Heart right ventricle (tissue), 16 donors: Measurements from ENCODE around the gene TK2. TPM values are rescaled to one million over a fixed set of nuclear protein-coding genes. Genes with fewer than 3 reads are reported as not detected.

Experiments
- ATAC-seq, 8 donors: fragments of 200-7000 bp; cut with Tn5 transposase; one replicate each; pipeline ENCODE4 v1.9.1; 2020; ENCODE audit warnings: mild to moderate bottlenecking in 8 of 8, moderate library complexity in 8 of 8, moderate number of reproducible peaks in 1 of 8
- DNase-seq, 2 donors: peaks; one replicate each; pipeline ENCODE4 v3.0.0-alpha.2; 2020
- H3K27ac ChIP-seq, 10 donors: fragments of 200-600 bp; sonication (generic) in 2 of 10; one replicate each; pipeline versions ENCODE4 v1.5.0 to v1.8.0; 2020 to 2022; ENCODE audit warnings: mild to moderate bottlenecking in 3 of 10
- H3K27me3 ChIP-seq, 7 donors: fragments of 200-600 bp; one replicate each; pipeline ENCODE4 v1.8.0; 2021 to 2022; ENCODE audit warnings: mild to moderate bottlenecking in 2 of 7
- H3K36me3 ChIP-seq, 9 donors: fragments of 200-600 bp; sonication (generic) in 1 of 9; one replicate each; pipeline versions ENCODE4 v1.5.0 to v1.8.0; 2020 to 2022; ENCODE audit warnings: mild to moderate bottlenecking in 2 of 9
- H3K4me1 ChIP-seq, 9 donors: fragments of 200-600 bp; sonication (generic) in 1 of 9; one replicate each; pipeline versions ENCODE4 v1.5.0 to v1.8.0; 2020 to 2022; ENCODE audit warnings: mild to moderate bottlenecking in 4 of 9
- H3K4me3 ChIP-seq, 10 donors: fragments of 200-600 bp; sonication (generic) in 2 of 10; one replicate each; pipeline versions ENCODE4 v1.5.0 to v1.8.0; 2020 to 2022; ENCODE audit warnings: mild to moderate bottlenecking in 7 of 10, moderate library complexity in 2 of 10
- H3K9me3 ChIP-seq, 11 donors: fragments of 200-600 bp in 10 of 11; sonication (generic) in 2 of 11; one replicate each; pipeline versions ENCODE4 v1.5.0 to v1.8.0; 2013 to 2022; ENCODE audit warnings: mild to moderate bottlenecking in 2 of 11, control low read depth in 1 of 11, moderate library complexity in 1 of 11
- WGBS, 2 donors: extraction: QIAGEN DNeasy Blood & Tissue Kit; methylation state at CpG; one replicate each; pipeline ENCODE4 v1.1.7; 2013; ENCODE audit warnings: inconsistent platforms in 1 of 2; 5-methylcytosine and 5-hydroxymethylcytosine counted together
- intact Hi-C, 10 donors: fragments of 100-400 bp; cut with DNase I; formaldehyde crosslinking; loops; one replicate each; pipeline versions ENCODE4 v1.11.1 to v1.14.2; 2022
- polyA plus RNA-seq, 2 donors: library from polyadenylated mRNA; stranded (reverse); fragments of 200-250 nt; gene quantifications; one replicate each; pipeline ENCODE4 v1.2.3, GENCODE V29; 2013
- total RNA-seq, 10 donors: library from RNA; stranded (reverse); fragmentation: NEBNext Ultra II Directional in 3 of 10; extraction: Animal tissue kit (Norgen Biotek cat#: 25700) in 3 of 10; gene quantifications; one replicate each; pipeline versions ENCODE4 v1.2.1 to v1.2.4, GENCODE V29; 2021 to 2023
- TF ChIP-seq, protein P1 (sequence below), 9 donors: fragments of 200-600 bp; sonication (generic) in 2 of 9; IDR thresholded peaks; one replicate each; pipeline versions ENCODE4 v1.5.0 to v1.8.0; 2021 to 2022; ENCODE audit warnings: antibody characterized with exemption in 9 of 9, mild to moderate bottlenecking in 5 of 9, moderate library complexity in 1 of 9
- donor health status: Arrhythmogenic right ventricular cardiomyopathy.
- donor health status: ischemic (EF 13 %, LVEDD 7.1; RV severe dilation, severe dysfunction).
- donor health status: healthy with polysubstance abuse.
- donor health status: DM: no; HTN: yes; CAD: no.
- donor health status: DM: no; HTN: no; CAD: no.
- donor health status: ischemic (EF 25% LVEDD 6.9; RV normal size, moderate dysfunction).
- donor health status: ischemic (EF 25% LVEDD 5.7; RV mildly dilated, moderate dysfunction).
- donor health status: healthy.
- donor health status: DM: yes; HTN: yes; CAD: no.
- donor health status: Ischemic cardiomyopathy.
- donor health status: ischemic (EF 35%, LVEDD 5.7; RV mildly dilated, moderate dysfunction).
- donor health status: nonischemic (EF 11% LVEDD 7.7; RV severe dilation, severe dysfunction).
- donor health status: DM: yes; HTN: yes; CAD: no.
- donor health status: PGD.
- donor health status: ischemic (EF 29% LVEDD 5.4; RV normal size, mild dysfunction).
- donor health status: nonischemic (EF 23%, LVEDD 6.1; RV moderate dilation, normal function).

TK2 gene
- total and polyA plus RNA-seq, 12 donors = 8.0 to 26.0 (median 20.6) TPM

DNA sequence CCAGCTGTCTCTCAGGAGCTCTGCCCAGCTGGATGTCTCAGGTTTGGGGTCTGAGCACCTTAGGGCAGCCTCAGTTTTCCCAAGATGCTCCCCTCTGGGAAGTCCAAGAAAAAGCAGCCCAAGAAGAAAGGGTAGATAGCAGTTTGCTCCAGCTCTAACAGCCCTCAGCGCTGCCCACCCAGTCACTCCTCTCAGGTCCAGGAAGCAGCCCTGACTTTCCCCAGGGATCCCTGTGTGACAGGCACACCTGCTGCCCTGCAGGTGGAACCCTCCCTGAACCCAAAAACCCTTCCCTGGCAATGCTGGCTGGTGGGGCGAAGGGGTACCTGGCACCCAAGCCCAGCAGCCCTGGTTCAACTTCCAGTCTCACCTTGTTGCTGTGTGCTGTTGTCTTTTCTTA, 74.7 kb downstream of the TK2 start:
- Histone ChIP-seq H3K4me3 (no peak overlapping the region), H3K27me3 (peaks cover 0 to 4% (median 0%) of the 10 kb centered on the region in 7 donors), H3K27ac (no peak overlapping the region), H3K9me3 (no peaks in the 10 kb centered on the region), H3K4me1 (peaks cover 0 to 22% (median 7%) of the 10 kb centered on the region in 9 donors), H3K36me3 (no peaks in the 10 kb centered on the region)
- DNase-seq = no peak
- 86 to 87% methylated on average over 2 of the region's 2 CpGs for WGBS, 2 donors
- intact Hi-C loops = loop anchor here in 1 of 10 donors (5.0 kb wide), 1 partner anchor 48 kb away; the partner anchor contains the start of gene BEAN1
- TF ChIP-seq, protein P1, sequence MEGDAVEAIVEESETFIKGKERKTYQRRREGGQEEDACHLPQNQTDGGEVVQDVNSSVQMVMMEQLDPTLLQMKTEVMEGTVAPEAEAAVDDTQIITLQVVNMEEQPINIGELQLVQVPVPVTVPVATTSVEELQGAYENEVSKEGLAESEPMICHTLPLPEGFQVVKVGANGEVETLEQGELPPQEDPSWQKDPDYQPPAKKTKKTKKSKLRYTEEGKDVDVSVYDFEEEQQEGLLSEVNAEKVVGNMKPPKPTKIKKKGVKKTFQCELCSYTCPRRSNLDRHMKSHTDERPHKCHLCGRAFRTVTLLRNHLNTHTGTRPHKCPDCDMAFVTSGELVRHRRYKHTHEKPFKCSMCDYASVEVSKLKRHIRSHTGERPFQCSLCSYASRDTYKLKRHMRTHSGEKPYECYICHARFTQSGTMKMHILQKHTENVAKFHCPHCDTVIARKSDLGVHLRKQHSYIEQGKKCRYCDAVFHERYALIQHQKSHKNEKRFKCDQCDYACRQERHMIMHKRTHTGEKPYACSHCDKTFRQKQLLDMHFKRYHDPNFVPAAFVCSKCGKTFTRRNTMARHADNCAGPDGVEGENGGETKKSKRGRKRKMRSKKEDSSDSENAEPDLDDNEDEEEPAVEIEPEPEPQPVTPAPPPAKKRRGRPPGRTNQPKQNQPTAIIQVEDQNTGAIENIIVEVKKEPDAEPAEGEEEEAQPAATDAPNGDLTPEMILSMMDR (IDR thresholded peaks at IDR 0.05) = no peak
- no peak for ATAC-seq

DNA sequence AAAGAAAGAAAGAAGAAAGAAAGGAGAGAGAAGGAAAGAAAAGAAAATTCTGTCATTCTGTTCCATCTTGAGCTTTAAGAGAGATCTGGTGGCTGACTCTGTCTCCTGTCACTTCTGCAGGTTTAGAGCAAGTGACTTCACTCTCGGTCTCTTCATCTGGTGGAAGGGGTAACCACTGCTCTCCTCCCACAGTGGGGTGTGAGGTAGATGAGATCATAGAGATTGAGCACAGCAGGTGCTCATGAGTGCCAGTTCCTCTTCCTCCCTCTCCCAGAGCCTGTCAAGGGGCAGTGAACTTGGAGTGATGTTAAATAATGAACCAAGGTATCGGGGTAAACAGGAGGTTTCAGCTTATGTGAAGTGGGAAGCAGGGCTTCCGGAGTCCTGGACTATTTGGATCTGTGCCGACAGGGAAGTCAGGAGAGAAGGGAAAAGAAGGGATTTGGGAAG, 75.1 kb downstream of the TK2 start:
- Histone ChIP-seq H3K9me3 (no peaks in the 10 kb centered on the region), H3K36me3 (no peaks in the 10 kb centered on the region), H3K4me1 (peaks cover 0 to 22% (median 7%) of the 10 kb centered on the region in 9 donors), H3K27me3 (peaks cover 0 to 4% (median 0%) of the 10 kb centered on the region in 7 donors), H3K27ac (no peak overlapping the region), H3K4me3 (no peak overlapping the region)
- WGBS, 2 donors = 39 to 62% methylated on average over 4 of the region's 4 CpGs
- TF ChIP-seq, protein P1 (IDR thresholded peaks at IDR 0.05) = no peak
- ATAC-seq = no peak
- intact Hi-C loops = loop anchor here in 1 of 10 donors (5.0 kb wide), 1 partner anchor 47 kb away; the partner anchor contains the start of gene BEAN1
- no peak for DNase-seq

DNA sequence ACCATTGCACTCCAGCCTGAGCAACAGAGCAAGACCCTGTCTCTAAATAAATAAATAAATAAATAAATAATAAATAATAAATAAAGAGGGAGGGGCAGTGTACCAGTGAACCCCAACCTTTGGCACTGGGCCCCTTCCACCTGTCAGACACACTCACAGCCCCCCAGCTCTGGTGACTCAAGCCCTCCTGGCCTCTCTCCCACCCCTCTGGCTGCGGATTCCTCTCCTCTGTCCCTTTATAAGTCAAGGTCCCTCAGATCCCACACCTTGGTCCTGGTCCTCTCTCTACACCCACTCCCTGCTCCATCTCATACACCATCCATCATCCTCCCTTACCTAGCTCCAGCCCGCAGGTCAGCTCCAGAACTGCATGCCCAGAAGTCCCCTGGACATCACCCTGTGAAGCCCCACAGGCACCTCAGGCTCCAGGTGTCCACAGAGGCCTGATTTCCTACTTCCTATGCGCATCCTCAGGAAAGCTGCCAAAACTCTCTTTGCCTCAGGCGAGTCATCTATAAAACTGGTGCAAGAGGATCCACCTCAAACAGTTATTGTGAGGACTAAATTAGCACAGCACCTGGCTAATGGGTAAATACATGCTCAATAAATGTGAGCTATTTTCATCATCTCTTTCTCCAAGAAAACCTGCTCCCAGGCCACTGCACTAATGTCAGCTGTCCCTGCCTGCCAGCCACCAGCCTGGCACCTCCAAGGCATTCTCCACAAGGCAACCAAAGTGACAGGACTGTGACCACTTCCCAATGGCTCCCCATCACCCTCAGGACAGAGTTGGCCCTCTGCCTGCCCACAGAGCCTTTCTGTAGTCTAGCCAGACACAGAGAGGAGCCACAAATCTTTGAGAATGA, 76.0 kb downstream of the TK2 start:
- Histone ChIP-seq H3K27me3 (peaks cover 0 to 4% (median 0%) of the 10 kb centered on the region in 7 donors), H3K36me3 (no peaks in the 10 kb centered on the region), H3K27ac (no peak overlapping the region), H3K4me3 (no peak overlapping the region), H3K4me1 (peaks cover 0 to 19% (median 7%) of the 10 kb centered on the region in 9 donors), H3K9me3 (no peaks in the 10 kb centered on the region)
- DNase-seq = no peak
- no peak for ATAC-seq
- TF ChIP-seq, protein P1 (IDR thresholded peaks at IDR 0.05) = no peak
- 89 to 94% methylated on average over 4 of the region's 4 CpGs for WGBS, 2 donors
- intact Hi-C loops = no loop called here

DNA sequence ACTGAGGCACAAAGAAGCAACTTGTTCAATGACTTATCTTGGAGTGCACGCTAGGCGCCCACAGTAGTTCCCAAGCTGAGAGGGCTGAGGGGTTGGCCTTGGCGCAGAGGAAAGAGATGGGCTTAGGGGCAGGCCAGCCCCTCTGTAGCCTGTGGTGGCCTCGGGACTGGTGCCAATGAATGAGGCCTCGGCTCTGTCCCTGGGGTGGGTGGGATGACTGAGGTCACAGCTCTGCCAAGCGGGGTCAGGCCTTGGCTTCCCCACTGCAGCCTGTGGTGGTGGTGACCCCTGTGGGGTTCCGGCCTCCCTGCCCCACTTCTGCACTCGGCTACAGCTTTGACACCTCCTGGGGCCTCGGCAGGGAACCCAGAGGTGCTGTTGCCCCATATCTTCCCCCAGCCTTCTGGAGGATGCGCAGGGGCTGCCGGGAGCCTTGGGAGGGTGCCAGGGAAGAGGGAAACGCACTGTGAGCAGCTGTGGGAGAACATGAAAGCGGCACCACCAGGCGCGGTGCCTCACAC, 76.8 kb downstream of the TK2 start:
- Histone ChIP-seq H3K4me3 (no peak overlapping the region), H3K27me3 (peaks cover 0 to 4% (median 0%) of the 10 kb centered on the region in 7 donors), H3K4me1 (peaks cover 0 to 11% (median 5%) of the 10 kb centered on the region in 9 donors), H3K9me3 (no peaks in the 10 kb centered on the region), H3K36me3 (no peaks in the 10 kb centered on the region), H3K27ac (no peak overlapping the region)
- WGBS, 2 donors = 86 to 87% methylated on average over 15 of the region's 15 CpGs
- intact Hi-C loops = no loop called here
- ATAC-seq (no peak), DNase-seq (no peak)
- TF ChIP-seq, protein P1 (IDR thresholded peaks at IDR 0.05) = no peak
